ENCODE data around the gene HBP1.
A peak's percentile ranks its signal among the peaks of the same experiment; 100 is the strongest.
"Not testable (repeated sequence)": the region's sequence is repeated elsewhere in the genome, so short reads cannot be mapped to it uniquely, and the experiment has no call there.

HBP1 gene

DNA sequence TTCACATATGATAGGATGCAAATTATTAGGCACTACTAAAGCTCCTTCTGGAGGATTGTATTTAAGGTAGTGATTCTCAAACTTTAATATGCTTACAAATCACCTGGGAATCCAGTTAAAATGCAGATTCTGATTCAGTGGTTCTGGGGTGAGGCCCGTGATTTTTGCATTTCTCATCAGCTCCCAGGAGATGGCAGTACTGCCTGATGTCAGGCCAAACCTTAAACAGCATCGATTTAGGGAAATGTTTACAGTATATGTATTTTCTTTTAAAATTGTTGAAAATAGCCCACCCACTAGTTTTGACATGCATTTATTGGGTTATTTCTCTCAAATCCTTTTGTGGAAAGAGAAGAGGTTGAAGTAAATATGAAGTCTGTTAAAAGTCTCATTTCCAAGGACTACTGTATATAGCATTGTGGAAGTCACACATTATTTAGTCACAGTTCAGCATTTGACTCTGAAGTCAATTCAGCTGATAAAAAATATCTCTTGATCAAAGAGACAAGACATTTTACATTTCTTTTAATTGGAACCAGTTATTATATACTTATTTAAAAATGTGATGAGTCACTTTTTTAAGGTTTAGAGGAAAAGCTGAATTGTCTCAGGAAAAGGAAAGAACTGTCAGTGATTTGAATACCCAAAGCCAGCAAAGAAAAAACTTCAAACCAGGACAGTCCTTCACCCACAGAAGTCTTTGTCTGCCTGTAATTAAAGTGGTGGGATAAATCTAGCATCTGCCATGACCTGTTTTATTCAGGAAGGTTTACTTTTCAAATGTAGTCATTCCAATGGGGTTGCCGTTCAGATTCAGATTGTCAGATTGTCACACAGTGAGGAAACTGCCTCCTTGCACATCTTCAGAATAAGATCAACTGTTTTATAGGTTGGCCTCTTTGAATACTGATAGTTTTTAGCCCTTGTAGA lies 21.1 kb upstream of the HBP1 start:
- no peak for TF ChIP-seq GATA1 (IDR thresholded peaks at IDR 0.05; ENCODE audit: low read depth, low read length)
- no peak for TF ChIP-seq POLR2A (IDR thresholded peaks at IDR 0.05; ENCODE audit: low read length)
- peak; percentile 45 to 69 for DNase-seq

DNA sequence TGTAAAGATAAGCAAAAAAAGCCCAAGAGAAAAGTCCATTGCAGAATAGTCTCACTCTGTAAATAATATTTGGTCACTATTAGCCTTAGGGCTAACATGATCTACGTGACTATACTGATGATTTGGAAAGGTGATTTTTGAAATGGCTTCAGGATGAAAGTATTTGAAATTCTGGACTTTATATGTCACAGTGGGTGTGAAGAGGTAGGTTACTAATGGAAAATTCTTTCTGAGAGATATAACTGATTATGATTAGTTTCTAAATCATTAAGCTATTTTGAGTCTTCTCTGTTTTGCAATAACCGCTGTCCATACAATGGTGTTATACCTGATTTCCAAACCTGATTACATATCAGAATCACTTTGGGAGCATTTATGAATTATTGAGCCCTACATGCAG lies 20.1 kb upstream of the HBP1 start:
- no peak for DNase-seq
- TF ChIP-seq POLR2A (IDR thresholded peaks at IDR 0.05; ENCODE audit: low read length) = no peak
- no peak for TF ChIP-seq GATA1 (IDR thresholded peaks at IDR 0.05; ENCODE audit: low read depth, low read length)

DNA sequence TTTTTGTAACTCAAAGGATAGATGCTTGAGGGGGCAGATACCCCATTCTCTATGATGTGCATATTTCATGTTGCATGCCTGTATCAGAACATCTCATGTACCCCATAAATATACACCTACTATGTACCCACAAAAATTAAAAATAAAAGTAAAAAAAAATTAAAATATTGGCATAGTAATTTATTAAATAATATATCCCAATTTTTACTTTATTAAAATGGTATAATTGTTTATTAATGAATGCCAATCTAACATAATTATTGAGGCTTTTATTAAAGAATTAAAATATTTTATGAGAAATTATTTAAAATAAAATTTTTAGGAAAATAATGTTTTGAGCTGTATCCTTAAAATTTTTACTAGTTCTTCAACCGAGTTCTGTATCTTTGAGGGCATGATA lies 18.9 kb upstream of the HBP1 start:
- no peak for DNase-seq
- TF ChIP-seq GATA1 (IDR thresholded peaks at IDR 0.05; ENCODE audit: low read depth, low read length) = no peak
- no peak for TF ChIP-seq POLR2A (IDR thresholded peaks at IDR 0.05; ENCODE audit: low read length)

DNA sequence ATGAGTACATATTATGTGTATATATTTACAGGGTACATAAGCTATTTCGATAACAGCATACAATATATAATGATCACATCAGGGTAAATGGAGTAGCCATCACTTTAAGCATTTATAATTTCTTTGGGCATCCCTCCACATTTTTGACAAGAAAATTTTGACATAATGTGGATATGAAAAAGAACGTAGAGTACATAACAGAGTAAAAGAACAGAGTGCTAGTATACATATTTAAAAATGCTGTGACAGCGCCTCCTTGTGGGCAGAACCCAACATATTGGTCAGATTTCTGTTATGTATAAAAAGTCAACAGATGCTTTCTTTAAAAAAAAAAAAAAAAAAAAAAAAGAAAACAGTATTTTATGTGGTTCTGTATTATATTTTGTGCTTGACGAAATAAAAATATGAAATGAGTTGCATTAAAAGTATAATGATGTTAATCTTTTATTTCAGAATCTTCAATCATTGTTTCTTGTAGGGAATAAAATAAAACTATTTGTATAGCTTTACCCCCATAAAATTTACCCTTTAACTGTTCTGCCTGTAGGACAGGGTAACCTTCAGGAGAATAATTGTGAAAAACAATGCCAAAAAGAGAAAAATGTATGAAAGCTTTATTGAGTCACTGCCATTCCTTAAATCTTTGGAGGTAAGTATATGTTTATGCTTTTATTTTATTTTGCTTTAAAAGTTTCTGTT lies 18.3 kb upstream of the HBP1 start:
- TF ChIP-seq GATA1 (IDR thresholded peaks at IDR 0.05; ENCODE audit: low read depth, low read length) = no peak
- no peak for TF ChIP-seq POLR2A (IDR thresholded peaks at IDR 0.05; ENCODE audit: low read length)
- peak; percentile 82 to 92 for DNase-seq

DNA sequence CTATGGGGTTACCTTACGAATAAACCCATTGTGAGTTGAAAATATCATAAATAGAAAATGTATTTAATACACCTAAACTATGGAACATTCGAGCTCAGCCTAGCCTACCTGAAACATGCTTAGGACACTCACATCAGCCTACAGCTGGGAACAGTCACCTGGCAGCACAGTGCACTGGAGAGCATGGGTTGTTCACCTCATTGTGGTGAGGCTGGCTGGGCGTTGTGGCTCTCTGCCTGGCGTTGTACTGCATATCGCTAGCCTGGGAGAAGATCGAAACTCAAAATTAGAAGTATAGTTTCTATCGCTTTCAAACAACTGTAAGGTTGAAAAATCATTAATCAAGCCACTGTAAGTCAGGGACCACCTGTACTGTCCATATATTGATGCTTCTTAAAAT lies 17.3 kb upstream of the HBP1 start:
- DNase-seq = no peak
- TF ChIP-seq POLR2A (IDR thresholded peaks at IDR 0.05; ENCODE audit: low read length) (no peak), GATA1 (IDR thresholded peaks at IDR 0.05; ENCODE audit: low read depth, low read length) (no peak)

DNA sequence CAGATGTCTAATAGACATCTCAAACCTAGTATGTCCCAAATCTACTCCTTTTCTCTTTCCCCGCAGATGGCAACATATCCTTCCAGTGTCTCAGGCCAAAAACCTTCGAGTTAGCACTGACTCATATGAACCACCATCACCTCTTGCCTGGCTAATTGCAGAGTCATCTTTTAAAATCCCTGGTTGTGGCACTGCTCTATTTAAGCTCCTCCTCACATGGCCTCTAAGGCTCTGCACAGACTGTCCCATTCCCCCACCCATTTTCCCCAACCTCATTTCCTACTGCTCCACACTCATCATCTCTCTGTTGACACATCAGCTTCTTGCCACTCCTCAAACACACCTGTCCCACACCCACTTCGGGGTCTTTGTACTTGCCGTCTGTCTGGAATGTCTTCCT lies 16.8 kb upstream of the HBP1 start:
- peak in 1 of 2 experiments; percentile 22 for DNase-seq
- TF ChIP-seq GATA1 (IDR thresholded peaks at IDR 0.05; ENCODE audit: low read depth, low read length) (no peak), POLR2A (IDR thresholded peaks at IDR 0.05; ENCODE audit: low read length) (no peak)

DNA sequence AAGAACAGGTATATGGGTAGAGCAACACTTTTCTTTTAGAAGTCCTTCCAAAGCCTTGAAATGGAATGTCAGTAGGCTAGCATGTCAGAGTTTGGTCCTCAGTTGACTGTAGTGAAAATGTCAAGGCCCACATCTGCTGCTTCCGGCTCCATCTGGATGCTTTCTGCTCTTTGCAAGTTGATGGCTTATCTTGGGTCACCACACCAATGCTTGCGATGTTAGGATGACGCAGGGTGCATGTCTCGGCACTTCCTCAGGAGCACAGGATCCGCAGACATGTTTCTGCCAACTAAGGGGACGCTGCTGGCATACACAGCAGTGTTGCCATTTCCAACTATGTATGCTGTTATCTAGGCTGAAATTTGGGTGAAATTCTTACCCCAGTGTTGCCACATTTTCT lies 14.0 kb upstream of the HBP1 start:
- TF ChIP-seq GATA1 (IDR thresholded peaks at IDR 0.05; ENCODE audit: low read depth, low read length) (no peak), POLR2A (IDR thresholded peaks at IDR 0.05; ENCODE audit: low read length) (no peak)
- DNase-seq = peak in 1 of 2 experiments; percentile 14

DNA sequence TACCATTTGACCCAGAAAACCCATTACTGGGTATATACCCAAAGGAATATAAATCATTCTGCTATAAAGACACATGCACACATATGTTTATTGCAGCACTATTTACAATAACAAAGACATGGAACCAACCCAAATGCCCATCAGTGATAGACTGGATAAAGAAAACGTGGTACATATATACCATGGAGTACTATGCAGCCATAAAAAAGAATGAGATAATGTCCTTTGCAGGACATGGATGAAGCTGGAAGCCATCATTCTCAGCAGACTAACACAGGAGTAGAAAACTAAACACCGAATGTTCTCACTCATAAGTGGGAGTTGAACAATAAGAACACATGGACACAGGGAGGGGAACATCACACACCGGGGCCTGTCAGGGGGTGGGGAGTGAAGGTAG lies 13.1 kb upstream of the HBP1 start:
- not testable (repeated sequence) for DNase-seq

DNA sequence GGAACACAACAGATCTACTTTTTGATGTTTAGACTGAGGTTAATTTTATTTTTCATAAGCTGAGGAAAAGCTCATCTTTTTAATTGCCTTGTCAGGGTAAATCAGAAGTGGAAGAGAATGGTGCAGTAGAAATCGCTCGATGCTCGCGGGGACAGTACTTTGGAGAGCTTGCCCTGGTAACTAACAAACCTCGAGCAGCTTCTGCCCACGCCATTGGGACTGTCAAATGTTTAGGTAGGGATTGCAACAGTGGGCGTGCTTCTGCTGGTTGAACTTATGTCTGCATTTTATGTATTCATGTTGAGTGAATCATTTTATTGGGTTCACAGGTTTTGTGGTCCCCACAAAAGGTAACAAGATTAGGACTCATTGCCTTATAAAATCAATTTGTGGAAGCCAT lies 11.7 kb upstream of the HBP1 start:
- DNase-seq = no peak
- no peak for TF ChIP-seq POLR2A (IDR thresholded peaks at IDR 0.05; ENCODE audit: low read length)
- TF ChIP-seq GATA1 (IDR thresholded peaks at IDR 0.05; ENCODE audit: low read depth, low read length) = no peak

DNA sequence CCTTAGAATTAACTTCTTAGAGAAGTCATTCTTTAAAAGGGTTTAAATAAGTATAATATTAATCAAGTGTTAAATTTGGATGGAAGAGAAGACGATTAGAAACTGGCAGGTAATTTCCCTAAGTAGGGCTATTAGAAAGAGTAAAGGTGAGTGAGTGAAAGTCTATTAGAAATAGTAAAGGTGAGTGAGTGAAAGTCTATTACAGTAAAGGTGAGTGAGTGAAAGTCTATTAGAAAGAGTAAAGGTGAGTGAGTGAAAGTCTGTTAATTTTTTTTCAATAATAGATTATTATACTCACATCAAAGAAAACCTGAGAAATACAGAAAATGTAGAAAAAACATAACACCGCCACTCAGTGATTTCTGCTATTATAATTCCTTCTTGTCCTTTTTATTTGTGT lies 10.8 kb upstream of the HBP1 start:
- no peak for TF ChIP-seq POLR2A (IDR thresholded peaks at IDR 0.05; ENCODE audit: low read length)
- TF ChIP-seq GATA1 (IDR thresholded peaks at IDR 0.05; ENCODE audit: low read depth, low read length) = no peak
- DNase-seq = no peak

DNA sequence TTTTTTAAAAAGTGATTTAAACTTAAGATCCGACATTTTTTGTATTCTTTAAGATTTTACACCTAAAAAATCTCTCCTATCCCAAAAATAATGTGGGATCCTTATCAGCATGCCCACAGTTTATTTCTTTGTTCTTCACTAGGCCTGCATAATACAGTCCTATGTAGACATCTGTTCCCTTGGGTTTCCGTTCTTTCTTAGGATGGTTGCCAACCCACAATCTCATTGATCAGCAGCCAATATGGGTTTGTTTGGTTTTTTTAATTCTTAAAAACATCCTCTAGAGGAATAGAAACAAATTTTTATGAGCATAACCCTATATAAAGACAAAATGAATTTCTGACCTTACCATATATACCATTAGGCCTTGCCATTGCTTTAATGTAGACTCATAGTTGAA lies 8.4 kb upstream of the HBP1 start:
- no peak for TF ChIP-seq POLR2A (IDR thresholded peaks at IDR 0.05; ENCODE audit: low read length)
- TF ChIP-seq GATA1 (IDR thresholded peaks at IDR 0.05; ENCODE audit: low read depth, low read length) = no peak
- no peak for DNase-seq

DNA sequence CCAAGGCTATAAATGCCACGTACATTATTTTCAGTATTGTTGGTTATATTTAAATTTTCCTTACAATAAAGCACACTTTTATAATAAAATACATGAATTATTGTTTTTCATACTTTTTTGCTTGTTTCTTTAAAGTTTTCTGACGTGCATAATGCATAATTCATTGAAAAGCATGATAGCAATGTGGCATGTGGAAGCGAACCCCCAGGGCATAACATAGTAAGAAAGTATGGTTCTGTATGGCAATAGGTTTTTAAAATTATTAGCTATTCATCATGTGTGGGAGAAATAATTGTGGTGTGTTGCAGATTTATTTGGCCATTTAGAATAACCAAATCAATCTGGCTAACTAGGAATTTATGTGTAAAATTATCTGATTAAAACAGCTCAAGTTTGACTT lies 7.4 kb upstream of the HBP1 start:
- DNase-seq = no peak
- TF ChIP-seq POLR2A (IDR thresholded peaks at IDR 0.05; ENCODE audit: low read length) = no peak
- no peak for TF ChIP-seq GATA1 (IDR thresholded peaks at IDR 0.05; ENCODE audit: low read depth, low read length)

DNA sequence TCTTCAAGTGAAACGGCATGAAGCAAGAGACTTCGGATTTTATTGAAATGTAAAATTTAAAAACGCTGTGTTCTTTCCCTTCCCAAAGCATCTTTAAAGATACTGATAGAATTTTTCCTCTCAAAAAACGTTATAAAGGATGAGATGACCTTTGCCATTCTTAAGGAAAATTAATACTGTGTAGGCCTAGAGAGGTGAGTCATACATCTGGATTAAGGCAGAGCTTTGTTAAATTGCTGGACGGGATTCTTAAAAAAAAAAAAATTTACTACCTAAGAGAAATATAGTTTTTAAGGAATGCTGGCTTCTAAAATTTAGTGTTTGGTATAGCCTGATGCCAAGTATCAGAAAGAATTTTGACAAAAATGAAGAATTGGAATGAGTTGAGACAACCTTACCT lies 6.3 kb upstream of the HBP1 start:
- TF ChIP-seq POLR2A (IDR thresholded peaks at IDR 0.05; ENCODE audit: low read length) (no peak), GATA1 (IDR thresholded peaks at IDR 0.05; ENCODE audit: low read depth, low read length) (no peak)
- no peak for DNase-seq

DNA sequence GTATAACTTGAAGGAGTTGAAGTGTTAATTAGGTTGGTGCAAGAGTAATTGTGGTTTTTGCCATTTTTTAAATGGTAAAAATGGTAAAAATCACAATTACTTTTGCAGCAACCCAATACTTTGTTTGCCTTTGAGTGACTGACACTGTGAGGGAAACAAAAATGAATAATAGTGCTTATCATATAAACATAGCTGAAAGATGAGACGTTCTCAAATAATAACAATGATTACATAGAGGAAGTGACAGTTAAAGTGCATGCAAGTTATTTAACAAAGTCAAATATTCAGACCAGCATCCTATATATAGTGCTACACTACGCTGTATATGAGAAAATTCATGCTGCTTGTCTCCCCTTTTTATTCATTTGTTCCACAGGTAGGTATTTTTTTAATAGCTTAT lies 4.7 kb upstream of the HBP1 start:
- TF ChIP-seq POLR2A (IDR thresholded peaks at IDR 0.05; ENCODE audit: low read length) (no peak), GATA1 (IDR thresholded peaks at IDR 0.05; ENCODE audit: low read depth, low read length) (no peak)

DNA sequence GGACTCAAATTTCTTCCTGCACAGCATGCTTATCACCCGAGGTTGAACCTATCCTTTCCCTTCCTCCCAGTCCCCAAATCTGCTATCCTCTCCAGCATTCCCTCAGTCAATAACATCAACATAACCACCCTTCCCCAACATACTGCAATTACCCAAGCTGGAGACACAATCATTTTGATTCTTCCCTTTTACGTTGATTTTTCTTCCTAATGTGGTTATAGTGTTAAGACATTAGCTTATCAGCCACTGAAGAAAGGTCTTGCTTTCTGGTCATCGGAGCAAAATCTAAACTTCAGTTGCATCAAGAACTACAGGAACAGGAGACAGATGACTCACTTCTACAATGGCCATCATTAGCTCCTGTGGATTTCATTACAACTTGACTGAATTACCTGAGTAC lies 3.5 kb upstream of the HBP1 start:
- DNase-seq = no peak
- TF ChIP-seq GATA1 (IDR thresholded peaks at IDR 0.05; ENCODE audit: low read depth, low read length) (no peak), POLR2A (IDR thresholded peaks at IDR 0.05; ENCODE audit: low read length) (no peak)

More for the DNA sequence above, 4.7 kb upstream of the HBP1 start:
- DNase-seq = no peak
